ENCODE data around the gene MDFI. TPM values are rescaled to one million over a fixed set of nuclear protein-coding genes. Genes with fewer than 3 reads are reported as not detected.

Gene MDFI
- total RNA-seq, 1 donor from 2014 or later = 149 TPM

- DNase-seq (ENCODE audit: low spot score in 2 of 2, unreplicated experiment in 2 of 2) = no peak
- no peak for TF ChIP-seq CTCF (IDR thresholded peaks at IDR 0.05; ENCODE audit: unreplicated experiment)
- Mint-ChIP-seq H3K4me3 (no peak overlapping the region), H3K27ac (no peak overlapping the region), H3K4me1 (peaks cover 7% of the 10 kb centered on the region), H3K9me3 (no peaks in the 10 kb centered on the region), H3K27me3 (ENCODE audit: low read depth) (no peaks in the 10 kb centered on the region), H3K36me3 (peaks cover 3% of the 10 kb centered on the region)
Measured at GRCh38 chr6:41605649-41606048, 32.6 kb upstream of the MDFI start.

GRCh38 chr6:41607036-41607435 is 31.2 kb upstream of the MDFI start:
- H3K4me1 Mint-ChIP-seq = peaks cover 5% of the 10 kb centered on the region
- no peaks in the 10 kb centered on the region for H3K27me3 Mint-ChIP-seq (ENCODE audit: low read depth)
- DNase-seq (ENCODE audit: low spot score in 2 of 2, unreplicated experiment in 2 of 2) = no peak
- TF ChIP-seq CTCF (IDR thresholded peaks at IDR 0.05; ENCODE audit: unreplicated experiment) = no peak
- H3K9me3 Mint-ChIP-seq = no peaks in the 10 kb centered on the region
- no peaks in the 10 kb centered on the region for H3K36me3 Mint-ChIP-seq
- H3K4me3 Mint-ChIP-seq = no peak overlapping the region
- H3K27ac Mint-ChIP-seq = no peak overlapping the region

GRCh38 chr6:41607736-41608135 is 30.5 kb upstream of the MDFI start:
- peaks cover 5% of the 10 kb centered on the region for H3K9me3 Mint-ChIP-seq
- DNase-seq (ENCODE audit: low spot score in 2 of 2, unreplicated experiment in 2 of 2) = no peak
- TF ChIP-seq CTCF (IDR thresholded peaks at IDR 0.05; ENCODE audit: unreplicated experiment) = no peak
- peaks cover 4% of the 10 kb centered on the region for H3K36me3 Mint-ChIP-seq
- no peaks in the 10 kb centered on the region for H3K27me3 Mint-ChIP-seq (ENCODE audit: low read depth)
- H3K27ac Mint-ChIP-seq = no peak overlapping the region
- no peak overlapping the region for H3K4me3 Mint-ChIP-seq
- peaks cover 3% of the 10 kb centered on the region for H3K4me1 Mint-ChIP-seq

GRCh38 chr6:41608443-41609151 is 29.7 kb upstream of the MDFI start:
- H3K27ac Mint-ChIP-seq = no peak overlapping the region
- H3K36me3 Mint-ChIP-seq = peaks cover 4% of the 10 kb centered on the region

GRCh38 chr6:41614715-41615114 is 23.6 kb upstream of the MDFI start:
- Mint-ChIP-seq H3K4me1 (no peaks in the 10 kb centered on the region), H3K9me3 (peaks cover 21% of the 10 kb centered on the region), H3K27ac (no peak overlapping the region), H3K27me3 (ENCODE audit: low read depth) (no peaks in the 10 kb centered on the region), H3K36me3 (peaks cover 4% of the 10 kb centered on the region), H3K4me3 (no peak overlapping the region)
- no peak for DNase-seq (ENCODE audit: low spot score in 2 of 2, unreplicated experiment in 2 of 2)
- no peak for TF ChIP-seq CTCF (IDR thresholded peaks at IDR 0.05; ENCODE audit: unreplicated experiment)

More at GRCh38 chr6:41608443-41609151, 29.7 kb upstream of the MDFI start:
- no peak for DNase-seq (ENCODE audit: low spot score in 2 of 2, unreplicated experiment in 2 of 2)
- H3K9me3 Mint-ChIP-seq = peaks cover 10% of the 10 kb centered on the region
- no peaks in the 10 kb centered on the region for H3K4me1 Mint-ChIP-seq
- no peaks in the 10 kb centered on the region for H3K27me3 Mint-ChIP-seq (ENCODE audit: low read depth)
- no peak for TF ChIP-seq CTCF (IDR thresholded peaks at IDR 0.05; ENCODE audit: unreplicated experiment)
- no peak overlapping the region for H3K4me3 Mint-ChIP-seq
